WTC11 (cell line): Measurements from ENCODE around the gene ZKSCAN8. TPM values are rescaled to one million over a fixed set of nuclear protein-coding genes. Genes with fewer than 3 reads are reported as not detected.

ENCODE experiments used
- ATAC-seq: fragments of 200-7000 bp; cut with Tn5 transposase; 2 replicates; pipeline ENCODE4 v1.10.0; 2021; ENCODE audit warnings: mild to moderate bottlenecking, moderate library complexity
- CTCF ChIA-PET: fragments of 300-600 bp; sonication (Branson Sonifier 250); formaldehyde crosslinking; loops from one replicate; lab custom pipeline; 2021; ENCODE audit warnings: antibody characterized with exemption; lab: Charles Lee
- POLR2A ChIA-PET: fragments of 350-600 bp; sonication (Branson Sonifier 250); formaldehyde crosslinking; loops from one replicate; lab custom pipeline; 2021; ENCODE audit warnings: antibody characterized with exemption; lab: Charles Lee
- DNase-seq: peaks from one replicate; pipeline ENCODE4 v3.0.0; 2021; ENCODE audit warnings: low spot score
- H3K27ac Mint-ChIP-seq: 2 replicates; pipeline ENCODE4 v1.8.0; 2021; ENCODE audit warnings: mixed read lengths
- H3K27me3 Mint-ChIP-seq: 2 replicates; pipeline ENCODE4 v1.8.0; 2021; ENCODE audit warnings: low read depth, mild to moderate bottlenecking, moderate library complexity, mixed read lengths
- H3K36me3 Mint-ChIP-seq: 2 replicates; pipeline ENCODE4 v1.8.0; 2021; ENCODE audit warnings: mixed read lengths
- H3K4me1 Mint-ChIP-seq: 2 replicates; pipeline ENCODE4 v1.8.0; 2022; ENCODE audit warnings: mixed read lengths
- H3K4me3 Mint-ChIP-seq: 2 replicates; pipeline ENCODE4 v1.8.0; 2021; ENCODE audit warnings: mild to moderate bottlenecking, moderate library complexity, mixed read lengths
- H3K9me3 Mint-ChIP-seq: 2 replicates; pipeline ENCODE4 v1.8.0; 2021; ENCODE audit warnings: mixed read lengths
- CBFB ChIP-seq: sonication (generic); formaldehyde crosslinking; IDR thresholded peaks from 2 replicates; pipeline ENCODE4 v1.8.1; 2022; ENCODE audit warnings: mild to moderate bottlenecking, low read depth, missing genetic modification reagents
- ELF4 ChIP-seq: sonication (generic); formaldehyde crosslinking; IDR thresholded peaks from 2 replicates; pipeline ENCODE4 v1.8.1; 2022; ENCODE audit warnings: low read depth, mild to moderate bottlenecking, moderate library complexity, missing genetic modification reagents
- GTF2I ChIP-seq: fragments of 250-450 bp; sonication (Bioruptor Pico); conservative IDR thresholded peaks from 2 replicates; pipeline ENCODE4 v1.4.0; 2021; ENCODE audit warnings: mild to moderate bottlenecking
- MLX ChIP-seq: sonication (generic); formaldehyde crosslinking; IDR thresholded peaks from 2 replicates; pipeline ENCODE4 v1.8.1; 2023; ENCODE audit warnings: mild to moderate bottlenecking, missing genetic modification reagents, moderate library complexity
- NFATC4 ChIP-seq: fragments of 250-450 bp; sonication (Bioruptor Pico); IDR thresholded peaks from 2 replicates; pipeline ENCODE4 v1.9.0; 2021; ENCODE audit warnings: mild to moderate bottlenecking
- NR2C2 ChIP-seq: sonication (generic); formaldehyde crosslinking; IDR thresholded peaks from 2 replicates; pipeline ENCODE4 v1.8.0; 2022; ENCODE audit warnings: mild to moderate bottlenecking, missing genetic modification reagents
- RORB ChIP-seq: fragments of 250-450 bp; sonication (Bioruptor Pico); IDR thresholded peaks from 2 replicates; pipeline ENCODE4 v1.9.0; 2021; ENCODE audit warnings: mild to moderate bottlenecking
- SMAD4 ChIP-seq: sonication (generic); formaldehyde crosslinking; IDR thresholded peaks from 2 replicates; pipeline ENCODE4 v1.8.0; 2022; ENCODE audit warnings: mild to moderate bottlenecking, missing genetic modification reagents
- TEAD1 ChIP-seq: sonication (generic); formaldehyde crosslinking; IDR thresholded peaks from 2 replicates; pipeline ENCODE4 v1.8.0; 2022; ENCODE audit warnings: mild to moderate bottlenecking, missing genetic modification reagents
- ZBTB21 ChIP-seq: sonication (generic); formaldehyde crosslinking; IDR thresholded peaks from 2 replicates; pipeline ENCODE4 v1.8.1; 2023; ENCODE audit warnings: mild to moderate bottlenecking, missing genetic modification reagents, borderline replicate concordance
- ZNF232 ChIP-seq: sonication (generic); formaldehyde crosslinking; IDR thresholded peaks from 2 replicates; pipeline ENCODE4 v1.8.0; 2022; ENCODE audit warnings: mild to moderate bottlenecking, missing genetic modification reagents
- ZNF396 ChIP-seq: fragments of 250-450 bp; sonication (Bioruptor Pico); IDR thresholded peaks from 2 replicates; pipeline ENCODE4 v1.8.0; 2021; ENCODE audit warnings: mild to moderate bottlenecking, moderate library complexity, borderline replicate concordance
- ZNF416 ChIP-seq: fragments of 250-450 bp; sonication (Bioruptor Pico); IDR thresholded peaks from 2 replicates; pipeline ENCODE4 v1.9.0; 2021; ENCODE audit warnings: mild to moderate bottlenecking, inconsistent platforms
- ZNF512 ChIP-seq: sonication (generic); formaldehyde crosslinking; IDR thresholded peaks from 2 replicates; pipeline ENCODE4 v1.8.1; 2022; ENCODE audit warnings: missing genetic modification reagents, borderline replicate concordance
- ZNF671 ChIP-seq: fragments of 250-450 bp; sonication (Bioruptor Pico); IDR thresholded peaks from 2 replicates; pipeline ENCODE4 v1.8.0; 2021; ENCODE audit warnings: mild to moderate bottlenecking
- total RNA-seq: library from RNA; stranded (reverse); gene quantifications from 3 replicates; pipeline ENCODE4 v1.2.3, GENCODE V29; 2021
- TF ChIP-seq, protein P1 (sequence below): fragments of 200-600 bp; IDR thresholded peaks from 2 replicates; pipeline ENCODE4 v1.8.0; 2022; ENCODE audit warnings: antibody characterized with exemption
- TF ChIP-seq, protein P2 (sequence below): fragments of 250-450 bp; sonication (Bioruptor Pico); IDR thresholded peaks from 2 replicates; pipeline ENCODE4 v1.9.0; 2021; ENCODE audit warnings: moderate library complexity, mild to moderate bottlenecking, inconsistent platforms, borderline replicate concordance
- TF ChIP-seq, protein P3 (sequence below): sonication (generic); formaldehyde crosslinking; IDR thresholded peaks from 2 replicates; pipeline ENCODE4 v1.8.1; 2023; ENCODE audit warnings: mild to moderate bottlenecking, missing genetic modification reagents, moderate library complexity
- TF ChIP-seq, protein P4 (sequence below): sonication (generic); formaldehyde crosslinking; IDR thresholded peaks from 2 replicates; pipeline ENCODE4 v1.8.1; 2023; ENCODE audit warnings: mild to moderate bottlenecking, moderate library complexity, missing genetic modification reagents

ZKSCAN8 gene
- total RNA-seq, 1 experiment from 2014 or later: 21.7 TPM

GRCh38 chr6:28134716-28135115 lies 7.0 kb upstream of the ZKSCAN8 start:
- Mint-ChIP-seq H3K9me3 (no peaks in the 10 kb centered on the region), H3K4me1 (peaks cover 21% of the 10 kb centered on the region)
- TF ChIP-seq NR2C2 (CRISPR knock-in tag) (no peak), RORB (CRISPR knock-in tag) (no peak), ZBTB21 (CRISPR knock-in tag) (no peak), ZNF512 (CRISPR knock-in tag) (no peak), ZNF671 (CRISPR knock-in tag) (no peak)
- TF ChIP-seq, protein P1, sequence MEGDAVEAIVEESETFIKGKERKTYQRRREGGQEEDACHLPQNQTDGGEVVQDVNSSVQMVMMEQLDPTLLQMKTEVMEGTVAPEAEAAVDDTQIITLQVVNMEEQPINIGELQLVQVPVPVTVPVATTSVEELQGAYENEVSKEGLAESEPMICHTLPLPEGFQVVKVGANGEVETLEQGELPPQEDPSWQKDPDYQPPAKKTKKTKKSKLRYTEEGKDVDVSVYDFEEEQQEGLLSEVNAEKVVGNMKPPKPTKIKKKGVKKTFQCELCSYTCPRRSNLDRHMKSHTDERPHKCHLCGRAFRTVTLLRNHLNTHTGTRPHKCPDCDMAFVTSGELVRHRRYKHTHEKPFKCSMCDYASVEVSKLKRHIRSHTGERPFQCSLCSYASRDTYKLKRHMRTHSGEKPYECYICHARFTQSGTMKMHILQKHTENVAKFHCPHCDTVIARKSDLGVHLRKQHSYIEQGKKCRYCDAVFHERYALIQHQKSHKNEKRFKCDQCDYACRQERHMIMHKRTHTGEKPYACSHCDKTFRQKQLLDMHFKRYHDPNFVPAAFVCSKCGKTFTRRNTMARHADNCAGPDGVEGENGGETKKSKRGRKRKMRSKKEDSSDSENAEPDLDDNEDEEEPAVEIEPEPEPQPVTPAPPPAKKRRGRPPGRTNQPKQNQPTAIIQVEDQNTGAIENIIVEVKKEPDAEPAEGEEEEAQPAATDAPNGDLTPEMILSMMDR: no peak
- TF ChIP-seq, all 79 proteins: peak for 0
- ChIA-PET POLR2A (no interaction called here), CTCF (interaction anchor here (0.9 kb wide), 1 partner anchor 222 kb away, joined by 3 read pairs; no protein-coding TSS in a partner anchor)
- no peak for ATAC-seq
- no peak overlapping the region for H3K4me3 Mint-ChIP-seq
- DNase-seq: no peak
- peaks cover 8% of the 10 kb centered on the region; the same call in 1 of the 2 replicates for H3K36me3 Mint-ChIP-seq
- H3K27me3 Mint-ChIP-seq: peaks cover 16% of the 10 kb centered on the region
- peak overlapping the region; percentile 57; the same call in 1 of the 2 replicates for H3K27ac Mint-ChIP-seq

- CTCF ChIA-PET: interaction anchor here (2.3 kb wide), 1 partner anchor 220 kb away, joined by 15 read pairs; no protein-coding TSS in a partner anchor
- Mint-ChIP-seq H3K27me3 (peaks cover 23% of the 10 kb centered on the region), H3K27ac (no peak overlapping the region), H3K9me3 (no peaks in the 10 kb centered on the region), H3K36me3 (peaks cover 2% of the 10 kb centered on the region; the same call in 1 of the 2 replicates), H3K4me3 (peak overlapping the region; percentile 95), H3K4me1 (peaks cover 21% of the 10 kb centered on the region)
- DNase-seq (no peak), ATAC-seq (no peak)
- POLR2A ChIA-PET: interaction anchor here (1.1 kb wide), 1 partner anchor 117 kb away, joined by 3 read pairs; the partner anchor contains the start of gene ZKSCAN4
- TF ChIP-seq ZNF232 (CRISPR knock-in tag) (no peak), MLX (CRISPR knock-in tag) (no peak), ZNF416 (CRISPR knock-in tag) (no peak), ELF4 (CRISPR knock-in tag) (no peak), TEAD1 (CRISPR knock-in tag) (no peak), CBFB (CRISPR knock-in tag) (no peak), ZNF396 (no peak), NR2C2 (CRISPR knock-in tag) (no peak), GTF2I (CRISPR knock-in tag) (no peak), NFATC4 (no peak), SMAD4 (CRISPR knock-in tag) (no peak)
- TF ChIP-seq, protein P2, sequence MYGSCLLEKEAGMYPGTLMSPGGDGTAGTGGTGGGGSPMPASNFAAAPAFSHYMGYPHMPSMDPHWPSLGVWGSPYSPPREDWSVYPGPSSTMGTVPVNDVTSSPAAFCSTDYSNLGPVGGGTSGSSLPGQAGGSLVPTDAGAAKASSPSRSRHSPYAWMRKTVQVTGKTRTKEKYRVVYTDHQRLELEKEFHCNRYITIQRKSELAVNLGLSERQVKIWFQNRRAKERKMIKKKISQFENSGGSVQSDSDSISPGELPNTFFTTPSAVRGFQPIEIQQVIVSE: no peak
- TF ChIP-seq, protein P3, sequence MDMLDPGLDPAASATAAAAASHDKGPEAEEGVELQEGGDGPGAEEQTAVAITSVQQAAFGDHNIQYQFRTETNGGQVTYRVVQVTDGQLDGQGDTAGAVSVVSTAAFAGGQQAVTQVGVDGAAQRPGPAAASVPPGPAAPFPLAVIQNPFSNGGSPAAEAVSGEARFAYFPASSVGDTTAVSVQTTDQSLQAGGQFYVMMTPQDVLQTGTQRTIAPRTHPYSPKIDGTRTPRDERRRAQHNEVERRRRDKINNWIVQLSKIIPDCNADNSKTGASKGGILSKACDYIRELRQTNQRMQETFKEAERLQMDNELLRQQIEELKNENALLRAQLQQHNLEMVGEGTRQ (CRISPR knock-in tag): no peak
- TF ChIP-seq, protein P4, sequence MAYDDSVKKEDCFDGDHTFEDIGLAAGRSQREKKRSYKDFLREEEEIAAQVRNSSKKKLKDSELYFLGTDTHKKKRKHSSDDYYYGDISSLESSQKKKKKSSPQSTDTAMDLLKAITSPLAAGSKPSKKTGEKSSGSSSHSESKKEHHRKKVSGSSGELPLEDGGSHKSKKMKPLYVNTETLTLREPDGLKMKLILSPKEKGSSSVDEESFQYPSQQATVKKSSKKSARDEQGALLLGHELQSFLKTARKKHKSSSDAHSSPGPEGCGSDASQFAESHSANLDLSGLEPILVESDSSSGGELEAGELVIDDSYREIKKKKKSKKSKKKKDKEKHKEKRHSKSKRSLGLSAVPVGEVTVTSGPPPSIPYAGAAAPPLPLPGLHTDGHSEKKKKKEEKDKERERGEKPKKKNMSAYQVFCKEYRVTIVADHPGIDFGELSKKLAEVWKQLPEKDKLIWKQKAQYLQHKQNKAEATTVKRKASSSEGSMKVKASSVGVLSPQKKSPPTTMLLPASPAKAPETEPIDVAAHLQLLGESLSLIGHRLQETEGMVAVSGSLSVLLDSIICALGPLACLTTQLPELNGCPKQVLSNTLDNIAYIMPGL (CRISPR knock-in tag): no peak
Measured at GRCh38 chr6:28135393-28135792, 6.3 kb upstream of the ZKSCAN8 start.
